HG03378 (cell line): Measurements from ENCODE around the gene ELAPOR1.

Source experiments
- ATAC-seq: cut with Tn5 transposase; IDR thresholded peaks from one replicate; pipeline ENCODE4 v1.9.1; 2021; ENCODE audit warnings: mild to moderate bottlenecking, moderate library complexity; ENCODE audit not compliant: unreplicated experiment

The ELAPOR1 gene, protein sequence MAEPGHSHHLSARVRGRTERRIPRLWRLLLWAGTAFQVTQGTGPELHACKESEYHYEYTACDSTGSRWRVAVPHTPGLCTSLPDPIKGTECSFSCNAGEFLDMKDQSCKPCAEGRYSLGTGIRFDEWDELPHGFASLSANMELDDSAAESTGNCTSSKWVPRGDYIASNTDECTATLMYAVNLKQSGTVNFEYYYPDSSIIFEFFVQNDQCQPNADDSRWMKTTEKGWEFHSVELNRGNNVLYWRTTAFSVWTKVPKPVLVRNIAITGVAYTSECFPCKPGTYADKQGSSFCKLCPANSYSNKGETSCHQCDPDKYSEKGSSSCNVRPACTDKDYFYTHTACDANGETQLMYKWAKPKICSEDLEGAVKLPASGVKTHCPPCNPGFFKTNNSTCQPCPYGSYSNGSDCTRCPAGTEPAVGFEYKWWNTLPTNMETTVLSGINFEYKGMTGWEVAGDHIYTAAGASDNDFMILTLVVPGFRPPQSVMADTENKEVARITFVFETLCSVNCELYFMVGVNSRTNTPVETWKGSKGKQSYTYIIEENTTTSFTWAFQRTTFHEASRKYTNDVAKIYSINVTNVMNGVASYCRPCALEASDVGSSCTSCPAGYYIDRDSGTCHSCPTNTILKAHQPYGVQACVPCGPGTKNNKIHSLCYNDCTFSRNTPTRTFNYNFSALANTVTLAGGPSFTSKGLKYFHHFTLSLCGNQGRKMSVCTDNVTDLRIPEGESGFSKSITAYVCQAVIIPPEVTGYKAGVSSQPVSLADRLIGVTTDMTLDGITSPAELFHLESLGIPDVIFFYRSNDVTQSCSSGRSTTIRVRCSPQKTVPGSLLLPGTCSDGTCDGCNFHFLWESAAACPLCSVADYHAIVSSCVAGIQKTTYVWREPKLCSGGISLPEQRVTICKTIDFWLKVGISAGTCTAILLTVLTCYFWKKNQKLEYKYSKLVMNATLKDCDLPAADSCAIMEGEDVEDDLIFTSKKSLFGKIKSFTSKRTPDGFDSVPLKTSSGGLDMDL

DNA sequence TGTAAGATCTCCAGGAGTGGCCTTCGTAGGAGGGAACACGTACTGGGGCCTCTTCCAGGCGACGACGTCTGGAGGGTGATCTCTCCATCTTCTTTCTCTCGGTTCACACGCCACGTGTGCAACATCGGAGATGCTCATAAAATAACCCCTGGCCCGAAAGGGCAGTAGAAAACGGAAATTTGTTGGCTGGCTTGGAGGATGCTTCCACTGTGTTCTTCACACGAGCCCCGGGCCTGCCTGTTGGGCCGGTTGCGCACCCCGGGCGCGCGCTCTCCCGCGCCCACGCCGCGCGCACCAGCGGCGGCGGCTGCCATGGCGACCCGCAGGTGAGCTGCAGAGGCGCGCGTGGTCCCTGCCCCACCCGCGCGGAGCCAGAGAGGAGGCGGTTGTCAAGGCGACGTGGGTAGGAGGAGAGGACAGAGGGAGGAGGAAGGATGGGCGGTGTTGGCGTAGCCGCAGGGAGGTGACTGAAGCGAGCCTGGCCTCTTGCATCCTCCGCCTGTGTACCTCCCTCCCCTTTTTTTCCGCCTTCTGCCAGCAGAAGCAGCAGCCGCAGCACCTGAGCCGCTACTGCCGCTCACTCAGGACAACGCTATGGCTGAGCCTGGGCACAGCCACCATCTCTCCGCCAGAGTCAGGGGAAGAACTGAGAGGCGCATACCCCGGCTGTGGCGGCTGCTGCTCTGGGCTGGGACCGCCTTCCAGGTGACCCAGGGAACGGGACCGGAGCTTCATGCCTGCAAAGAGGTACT lies at the start of gene ELAPOR1:
TSS of gene ELAPOR1 (plus strand) at position 526 of the 752 bp plus-strand sequence. CDS start at position 595, 69 bp downstream.
- no peak for ATAC-seq

DNA sequence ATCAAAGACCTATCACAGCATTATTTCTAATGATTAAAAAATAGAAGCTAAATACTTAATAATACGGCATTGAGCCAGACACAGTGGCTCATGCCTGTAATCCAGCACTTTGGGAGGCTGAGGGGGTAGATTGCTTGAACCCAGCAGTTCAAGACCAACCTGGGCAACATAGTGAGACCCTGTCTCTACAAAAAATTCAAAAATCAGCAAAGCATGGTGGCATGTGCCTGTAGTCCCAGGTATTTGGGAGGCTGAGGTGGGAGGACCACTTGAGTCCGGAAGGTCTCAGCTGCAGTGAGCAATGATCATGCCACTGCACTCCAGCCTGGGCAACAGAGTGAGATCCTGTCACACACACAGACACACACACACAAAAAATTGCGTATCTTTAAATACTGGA lies 48.8 kb upstream of the ELAPOR1 start:
- ATAC-seq, result no peak

- no peak for ATAC-seq
These were observed 46.0 kb upstream of the ELAPOR1 start for GRCh38 chr1:109067883-109068282.

- ATAC-seq, result no peak
These were observed 44.6 kb upstream of the ELAPOR1 start for GRCh38 chr1:109069294-109069693.

DNA sequence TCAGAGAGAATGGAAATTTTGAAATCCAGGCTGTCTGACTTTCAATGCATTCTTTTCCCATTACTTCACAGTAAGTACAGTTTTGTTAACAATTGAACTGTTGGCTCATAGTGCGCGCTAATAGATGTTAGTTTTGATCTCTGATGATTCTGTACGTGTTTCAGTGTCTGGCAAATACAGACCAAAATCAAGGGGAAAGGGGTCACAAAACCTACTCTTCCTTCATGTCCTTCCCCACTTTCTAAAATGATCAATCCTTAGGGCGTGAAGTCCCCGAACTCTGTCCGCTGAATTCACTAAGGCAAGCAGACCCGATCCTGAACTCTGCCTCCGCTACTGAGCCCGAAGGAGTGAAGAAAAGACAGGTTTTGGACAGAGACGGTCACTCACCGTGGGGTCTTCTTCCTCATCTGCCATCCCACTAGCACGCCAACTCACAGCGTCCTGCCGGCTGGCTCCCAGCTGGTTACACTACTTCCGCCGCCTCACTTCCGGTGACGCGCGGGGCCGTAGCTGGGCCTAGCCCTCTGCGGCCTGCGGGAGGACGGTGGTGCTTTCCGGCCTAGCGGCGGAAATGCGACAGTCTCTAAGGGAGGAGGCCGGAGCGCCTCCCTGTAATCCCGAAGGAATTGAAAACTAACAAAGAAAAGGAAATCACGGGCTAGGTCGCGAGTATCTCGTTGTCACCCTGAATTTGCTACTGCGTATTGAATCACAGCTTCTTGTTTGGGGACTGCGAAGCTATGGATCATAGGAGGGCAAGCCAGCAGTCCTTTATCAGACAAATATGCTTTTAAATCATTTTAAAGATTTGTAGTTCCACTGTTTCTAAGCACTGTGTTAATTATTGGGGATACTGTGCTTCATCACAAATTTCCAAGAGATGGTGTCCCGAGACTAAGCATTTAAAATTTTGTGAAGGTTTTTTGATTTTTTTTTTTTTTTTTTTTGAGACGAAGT lies 38.1 kb upstream of the ELAPOR1 start, which contains the start of gene TAF13:
TSS of gene TAF13 (minus strand) at position 473 of the 960 bp plus-strand sequence. CDS start at position 417, 56 bp downstream.
- ATAC-seq, result peak; percentile 91

GRCh38 chr1:109078317-109078716 lies 35.6 kb upstream of the ELAPOR1 start:
- ATAC-seq, result no peak

GRCh38 chr1:109079240-109079622 lies 34.7 kb upstream of the ELAPOR1 start:
- ATAC-seq, result no peak

DNA sequence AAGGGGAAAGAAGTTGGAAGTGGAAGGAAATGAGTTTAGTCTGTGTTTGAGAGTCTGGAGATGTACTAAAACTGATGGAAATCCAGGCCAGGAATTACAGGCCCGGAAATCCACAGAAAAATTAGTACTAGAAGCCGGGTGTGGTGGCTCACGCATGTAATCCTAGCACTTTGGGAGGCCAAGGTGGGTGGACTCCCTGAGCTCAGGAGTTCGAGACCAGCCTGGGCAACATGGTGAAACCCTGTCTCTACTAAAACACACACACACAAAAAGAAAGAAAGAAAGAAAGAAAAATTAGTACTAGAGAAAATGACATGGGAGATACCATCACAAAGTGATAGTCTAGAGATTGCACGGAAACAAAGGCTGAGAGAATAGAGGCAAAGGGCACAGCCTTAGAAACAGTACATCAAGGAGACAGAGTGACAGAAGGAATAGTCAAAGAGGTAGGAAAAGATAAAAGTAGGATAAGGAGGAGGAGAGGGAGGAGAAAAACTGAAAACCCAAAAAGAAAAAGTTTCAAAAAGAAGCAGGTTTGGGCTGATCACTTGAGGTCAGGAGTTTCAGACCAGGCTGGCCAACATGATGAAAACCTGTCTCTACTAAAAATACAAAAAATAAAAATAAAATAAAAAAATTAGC lies 33.4 kb upstream of the ELAPOR1 start:
- ATAC-seq, result no peak

DNA sequence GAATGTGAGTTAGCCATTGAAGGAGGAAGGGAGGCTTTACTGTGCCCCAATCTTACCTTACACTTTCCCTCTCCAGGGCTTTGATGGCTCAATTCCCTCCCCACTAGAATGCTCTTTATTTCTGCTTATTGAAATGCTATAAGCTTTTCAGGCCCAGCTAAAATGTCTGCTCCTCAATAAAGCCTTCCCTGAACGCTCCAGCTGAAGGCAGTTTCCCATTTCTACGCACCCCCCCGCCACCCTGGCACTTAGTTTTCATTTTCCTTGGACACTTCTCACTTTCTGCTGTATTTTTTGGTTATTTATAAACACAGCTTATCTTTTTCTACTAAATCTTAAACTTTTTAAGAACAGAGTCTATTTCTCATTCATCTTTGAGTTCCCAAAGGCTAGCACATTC lies 30.4 kb upstream of the ELAPOR1 start:
- ATAC-seq, result no peak

DNA sequence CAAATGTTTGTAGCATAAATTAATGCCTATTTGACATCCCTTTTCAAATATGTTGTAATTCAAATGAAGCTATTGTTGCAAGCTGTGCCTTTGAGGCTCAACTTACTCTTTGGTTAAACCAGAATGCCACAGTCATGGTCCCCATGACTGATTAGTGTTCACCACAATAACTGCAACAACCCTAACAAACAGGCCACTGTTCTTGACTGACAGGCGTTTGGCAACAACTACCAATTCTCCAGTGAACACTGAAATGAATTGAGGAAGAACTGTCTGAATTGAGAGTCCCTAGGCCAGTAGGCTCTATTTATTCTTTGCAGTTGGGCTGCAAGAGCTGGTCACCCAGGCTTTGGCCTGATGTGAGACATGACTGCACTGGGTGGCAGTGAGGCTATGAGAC lies 30.0 kb upstream of the ELAPOR1 start:
- ATAC-seq, result no peak

- ATAC-seq, result no peak
These were observed 29.1 kb upstream of the ELAPOR1 start for GRCh38 chr1:109084563-109085517.

GRCh38 chr1:109089242-109090015 lies 24.5 kb upstream of the ELAPOR1 start:
- no peak for ATAC-seq

GRCh38 chr1:109090196-109091077 lies 23.5 kb upstream of the ELAPOR1 start, which contains the start of gene TMEM167B:
Gene TMEM167B, plus strand, starts transcription at chr1:109090764. Its CDS starts 109 bp downstream, at chr1:109090873.
- ATAC-seq, result peak; percentile 89

- peak; percentile 41 for ATAC-seq
These were observed 22.7 kb upstream of the ELAPOR1 start for GRCh38 chr1:109091078-109091838.

DNA sequence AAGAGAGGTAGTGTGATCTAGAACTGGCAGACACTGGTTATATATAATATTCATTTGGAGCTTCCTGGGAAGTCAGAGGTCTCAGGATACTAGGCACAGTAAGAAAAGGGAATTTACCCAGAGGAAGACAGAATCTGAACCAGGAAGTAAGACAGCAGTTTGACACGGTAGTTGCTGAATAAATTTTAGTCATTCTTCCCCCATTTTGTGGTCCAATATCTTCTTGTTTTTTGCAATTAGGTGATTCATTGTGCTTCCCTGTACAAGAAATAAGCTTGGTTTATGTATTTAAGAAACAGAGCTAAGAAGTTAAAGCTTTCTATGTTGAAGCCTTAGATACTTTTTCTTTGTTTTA lies 22.1 kb upstream of the ELAPOR1 start:
- no peak for ATAC-seq
